IMR-90 (cell line): ENCODE results near the gene TPM4. TPM values are rescaled to one million over a fixed set of nuclear protein-coding genes. Genes with fewer than 3 reads are reported as not detected.
A peak's percentile ranks its signal among the peaks of the same experiment; 100 is the strongest.

ENCODE experiments used
- ATAC-seq: fragments of 200-7000 bp; cut with Tn5 transposase; 2 replicates; pipeline ENCODE4 v1.9.1; 2020; ENCODE audit warnings: low read depth, mild to moderate bottlenecking, moderate library complexity
- BruUV-seq: library from RNA; stranded (reverse); fragments of 400-500 nt; replicated peaks from 2 replicates; lab custom pipeline; 2021; lab: Mats Ljungman, UMichigan
- CTCF ChIA-PET: fragments of 300-600 bp; formaldehyde crosslinking; extraction: SDS; loops from one replicate; lab custom pipeline; 2021; ENCODE audit warnings: antibody characterized with exemption; lab: Yijun Ruan, JAX
- POLR2A ChIA-PET: fragments of 300-600 bp; sonication (Branson Sonifier 250); formaldehyde crosslinking; loops from one replicate; lab custom pipeline; 2022; ENCODE audit warnings: antibody characterized with exemption; ENCODE audit not compliant: unreplicated experiment; lab: Charles Lee
- DNase-seq: peaks from one replicate; pipeline ENCODE4 v3.0.0; 2013
- H2AFZ ChIP-seq: replicated peaks from 2 replicates; pipeline ENCODE3; 2013; ENCODE audit warnings: low read length, mild to moderate bottlenecking; ENCODE audit not compliant: poor library complexity
- H2AK5ac ChIP-seq: 2 replicates; pipeline ENCODE4 v1.6.1; 2013; ENCODE audit warnings: low read depth, low read length, inconsistent platforms
- H2AK9ac ChIP-seq: replicated peaks from 2 replicates; pipeline ENCODE3; 2013; ENCODE audit warnings: mild to moderate bottlenecking, low read depth, low read length, moderate library complexity; ENCODE audit not compliant: poor library complexity
- H2BK120ac ChIP-seq: 2 replicates; pipeline ENCODE4 v1.6.1; 2013; ENCODE audit warnings: low read depth, low read length, inconsistent platforms
- H2BK15ac ChIP-seq: 3 replicates; pipeline ENCODE4 v1.6.1; 2013; ENCODE audit warnings: low read depth, low read length, inconsistent platforms
- H2BK20ac ChIP-seq: 2 replicates; pipeline ENCODE4 v1.6.1; 2013; ENCODE audit warnings: low read depth, mild to moderate bottlenecking, inconsistent platforms, low read length, moderate library complexity
- H2BK5ac ChIP-seq: 2 replicates; pipeline ENCODE4 v1.6.1; 2013; ENCODE audit warnings: mild to moderate bottlenecking, low read depth, low read length, inconsistent platforms; ENCODE audit not compliant: poor library complexity, severe bottlenecking
- H3K14ac ChIP-seq: replicated peaks from 2 replicates; pipeline ENCODE4 v1.6.1; 2013; ENCODE audit warnings: low read depth, low read length, inconsistent platforms
- H3K18ac ChIP-seq: 2 replicates; pipeline ENCODE4 v1.6.1; 2013; ENCODE audit warnings: low read depth, low read length, control low read depth
- H3K23ac ChIP-seq: 2 replicates; pipeline ENCODE4 v1.6.1; 2013; ENCODE audit warnings: low read depth, low read length, inconsistent platforms
- H3K27ac ChIP-seq: 2 replicates; pipeline ENCODE4 v1.5.1; 2013; ENCODE audit warnings: mild to moderate bottlenecking, control low read depth, low read length; ENCODE audit not compliant: insufficient read depth
- H3K27me3 ChIP-seq: 2 replicates; pipeline ENCODE4 v1.6.1; 2013; ENCODE audit warnings: low read length; ENCODE audit not compliant: control insufficient read depth, insufficient read depth
- H3K36me3 ChIP-seq: 2 replicates; pipeline ENCODE4 v1.6.1; 2013; ENCODE audit warnings: low read length, mixed read lengths; ENCODE audit not compliant: control insufficient read depth, insufficient read depth
- H3K4ac ChIP-seq: 2 replicates; pipeline ENCODE4 v1.6.1; 2013; ENCODE audit warnings: low read depth, low read length, inconsistent platforms
- H3K4me1 ChIP-seq: 2 replicates; pipeline ENCODE4 v1.6.1; 2013; ENCODE audit warnings: low read length, mixed read lengths; ENCODE audit not compliant: control insufficient read depth, insufficient read depth
- H3K4me2 ChIP-seq: 2 replicates; pipeline ENCODE4 v1.6.1; 2013; ENCODE audit warnings: low read depth, mild to moderate bottlenecking, control low read depth, low read length, moderate library complexity
- H3K4me3 ChIP-seq: 2 replicates; pipeline ENCODE4 v1.5.1; 2013; ENCODE audit warnings: low read depth, mild to moderate bottlenecking, control low read depth, low read length, moderate library complexity; ENCODE audit not compliant: insufficient read depth
- H3K56ac ChIP-seq: 2 replicates; pipeline ENCODE4 v1.6.1; 2013; ENCODE audit warnings: low read length, inconsistent platforms; ENCODE audit not compliant: insufficient read depth; ENCODE audit errors: extremely low read depth
- H3K79me1 ChIP-seq, 2 experiments: 2 replicates each; pipeline ENCODE4 v1.6.1; 2013; ENCODE audit warnings: low read length in 2 of 2, inconsistent platforms in 1 of 2, low read depth in 1 of 2
- H3K9ac ChIP-seq: 2 replicates; pipeline ENCODE4 v1.6.1; 2013; ENCODE audit warnings: low read depth, low read length, control low read depth
- H3K9me1 ChIP-seq: 2 replicates; pipeline ENCODE4 v1.6.1; 2013; ENCODE audit warnings: low read length, inconsistent platforms; ENCODE audit not compliant: insufficient read depth
- H3K9me3 ChIP-seq: 2 replicates; pipeline ENCODE4 v1.6.1; 2013; ENCODE audit warnings: low read length; ENCODE audit not compliant: control insufficient read depth, insufficient read depth
- H4K20me1 ChIP-seq: 2 replicates; pipeline ENCODE4 v1.6.1; 2013; ENCODE audit warnings: low read length, inconsistent platforms; ENCODE audit not compliant: insufficient read depth
- H4K5ac ChIP-seq: 2 replicates; pipeline ENCODE4 v1.6.1; 2013; ENCODE audit warnings: mild to moderate bottlenecking, low read depth, low read length, control low read depth
- H4K8ac ChIP-seq, 2 experiments: 2 replicates each; pipeline ENCODE4 v1.6.1; 2013; ENCODE audit warnings: low read depth in 2 of 2, low read length in 2 of 2, control low read depth in 1 of 2, inconsistent platforms in 1 of 2
- H4K91ac ChIP-seq: 2 replicates; pipeline ENCODE4 v1.6.1; 2013; ENCODE audit warnings: low read depth, low read length, inconsistent platforms; ENCODE audit not compliant: insufficient read depth
- RCOR1 ChIP-seq: IDR thresholded peaks from 2 replicates; pipeline ENCODE4 v1.6.1; 2012; ENCODE audit warnings: mild to moderate bottlenecking, low read length, improper control_type of control experiment; ENCODE audit not compliant: insufficient replicate concordance
- WGBS, 2 experiments: methylation state at CpG; one replicate each; pipeline versions ENCODE4 v1.1.5 to v1.1.7; 2013; ENCODE audit warnings: missing lambda C conversion rate in 2 of 2; ENCODE audit not compliant: insufficient read length in 1 of 2; ENCODE audit errors: extremely low coverage in 2 of 2; 5-methylcytosine and 5-hydroxymethylcytosine counted together
- dilution Hi-C: fragments of 300-500 bp; cut with HindIII; formaldehyde crosslinking; loops from one replicate; pipeline ENCODE4 v1.14.3; 2018; ENCODE audit warnings: low sequenced_read_pairs; ENCODE audit not compliant: unreplicated experiment
- in situ Hi-C: fragments of 300-500 bp; cut with MboI; formaldehyde crosslinking; loops from 3 replicates; pipeline ENCODE4 v1.14.3; 2019; ENCODE audit warnings: low sequenced_read_pairs, inconsistent platforms, mixed read lengths
- intact Hi-C: fragments of 100-400 bp; cut with micrococcal nuclease; formaldehyde crosslinking; loops from 2 replicates; pipeline ENCODE4 v1.10.0; 2022
- polyA plus RNA-seq, 3 experiments: library from polyadenylated mRNA; depleted of rRNA; stranded (reverse); fragments of >200 nt; gene quantifications; 2 replicates each; pipeline ENCODE4 v1.2.3, GENCODE V29; 2012; ENCODE audit warnings: low replicate concordance in 1 of 3
- total RNA-seq: library from RNA; depleted of rRNA; stranded (reverse); fragments of >200 nt; gene quantifications from 2 replicates; pipeline ENCODE4 v1.2.3, GENCODE V29; 2012

TPM4 gene
- total and polyA plus RNA-seq, 2 of the 4 experiments (the other 2 are of a cell fraction), result 1,075 to 1,160 TPM

DNA sequence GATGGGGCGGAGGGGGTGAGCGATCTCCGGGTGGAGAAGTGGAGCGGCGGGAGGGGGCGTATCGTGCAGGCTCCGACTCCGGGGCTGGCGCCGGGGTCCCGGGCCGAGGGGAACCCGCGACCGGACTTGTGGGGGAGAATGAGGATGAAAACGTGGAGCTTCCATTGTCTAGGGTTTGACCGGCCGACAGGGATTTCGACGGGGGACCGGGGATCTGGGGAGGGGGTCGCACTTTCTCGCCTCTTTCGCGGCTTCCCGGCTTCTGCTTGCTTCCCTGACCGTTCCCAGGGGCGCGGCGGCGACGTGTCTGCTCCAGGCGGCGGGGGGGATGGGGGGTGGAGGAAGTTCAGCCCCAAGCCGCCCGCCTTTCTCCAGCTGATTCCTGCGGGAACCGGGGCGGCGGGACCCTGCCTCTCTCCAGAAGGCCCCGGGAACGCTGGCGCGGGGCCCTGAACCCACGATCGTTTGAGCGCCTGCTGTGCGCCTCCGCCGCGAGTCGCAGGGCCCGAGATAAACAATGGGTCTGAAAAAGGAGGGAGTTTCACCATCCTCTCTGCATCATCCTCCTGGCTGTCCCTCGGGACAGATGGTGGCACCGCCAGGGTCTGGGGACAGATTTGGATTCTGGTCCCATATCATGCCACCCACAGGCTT is 790 bp downstream of the TPM4 start:
- Histone ChIP-seq H3K56ac (peak overlapping the region; percentile 100), H2AK9ac (peak overlapping the region; percentile 92), H3K79me1 (peaks cover 12 to 53% of the 10 kb centered on the region in 2 experiments), H3K9me1 (peaks cover 17% of the 10 kb centered on the region), H4K5ac (peak overlapping the region; percentile 99), H2AK5ac (peak overlapping the region; percentile 99), H3K18ac (peak overlapping the region; percentile 100), H4K8ac (peak overlapping the region; percentile 95 to 97), H3K9me3 (no peaks in the 10 kb centered on the region), H3K9ac (peak overlapping the region; percentile 99), H2BK120ac (peak overlapping the region; percentile 75), H3K4ac (peak overlapping the region; percentile 95), H4K91ac (peak overlapping the region; percentile 97), H3K4me1 (peaks cover 20% of the 10 kb centered on the region), H3K27me3 (no peaks in the 10 kb centered on the region), H3K4me3 (peak overlapping the region; percentile 97), H3K4me2 (peak overlapping the region; percentile 93), H2BK5ac (peak overlapping the region; percentile 98), H3K14ac (peak overlapping the region; percentile 99), H3K36me3 (peaks cover 36% of the 10 kb centered on the region), H3K27ac (peak overlapping the region; percentile 98), H2BK20ac (no peak overlapping the region), H4K20me1 (peaks cover 32% of the 10 kb centered on the region), H2BK15ac (no peak overlapping the region), H2AFZ (no peak overlapping the region), H3K23ac (peak overlapping the region; percentile 99)
- no peak for TF ChIP-seq RCOR1
- 2% methylated on average over 10 of the region's 56 CpGs; no CpG with 5 or more reads in 1 of the 2 experiments for WGBS, 2 experiments
- dilution Hi-C loops (no loop called here), intact Hi-C loops (loop anchor here (5.0 kb wide), 2 partner anchors 35 to 120 kb away; partner anchors contain the start of gene AP1M1), in situ Hi-C loops (no loop called here)
- POLR2A ChIA-PET, result interaction anchor here (0.5 to 1.6 kb wide), 5 partner anchors 11 to 104 kb away, joined by 3 to 6 read pairs (median 4); no protein-coding TSS in a partner anchor
- CTCF ChIA-PET, result interaction anchor here (0.7 kb wide), 1 partner anchor 74 kb away, joined by 3 read pairs; no protein-coding TSS in a partner anchor
- DNase-seq (no peak), ATAC-seq (no peak)
- BruUV-seq, result no TSS peak
